HepG2 (cell line): ENCODE measurements around the gene ZNF264. TPM values are rescaled to one million over a fixed set of nuclear protein-coding genes. Genes with fewer than 3 reads are reported as not detected.

Experiments
- ATAC-seq: fragments of 200-7000 bp; cut with Tn5 transposase; 3 replicates; pipeline ENCODE4 v1.9.1; 2020; ENCODE audit warnings: mild to moderate bottlenecking, moderate library complexity
- BruUV-seq: library from RNA; stranded (reverse); fragments of 400-500 nt; replicated peaks from 2 replicates; lab custom pipeline; 2021; lab: Mats Ljungman, UMichigan
- CTCF ChIA-PET: fragments of 300-600 bp; formaldehyde crosslinking; extraction: SDS; loops from one replicate; lab custom pipeline; 2021; ENCODE audit warnings: low total read pairs, inconsistent platforms, low intra/inter-chr PET ratio; lab: Yijun Ruan, JAX
- POLR2A ChIA-PET: fragments of 350-600 bp; sonication (Branson Sonifier 250); formaldehyde crosslinking; loops from one replicate; lab custom pipeline; 2020; ENCODE audit warnings: antibody characterized with exemption, inconsistent platforms; lab: Yijun Ruan, JAX
- DNase-seq: peaks from one replicate; pipeline ENCODE4 v3.0.0-alpha.2; 2015; ENCODE audit warnings: low spot score
- FAIRE-seq: peaks from 3 replicates; lab custom pipeline; 2011; peaks lifted over from hg19 to GRCh38; lab: Jason Lieb, UNC
- H2AFZ ChIP-seq: one replicate; pipeline ENCODE4 v1.6.1; 2011; ENCODE audit warnings: low read length, inconsistent platforms
- H3K27ac ChIP-seq: fragments of 300-600 bp; 3 replicates; pipeline ENCODE4 v1.8.0; 2011; ENCODE audit warnings: mixed run types, mild to moderate bottlenecking, mixed read lengths, low read length, inconsistent platforms; ENCODE audit not compliant: insufficient read depth; ENCODE audit errors: extremely low read length
- H3K27me3 ChIP-seq, 2 experiments: fragments of 200-600 bp in 1 of 2; 2 replicates in 1 of 2; 3 replicates in 1 of 2; pipeline versions ENCODE4 v1.6.0 to v1.8.0; 2011; ENCODE audit warnings: low read length in 2 of 2, mild to moderate bottlenecking in 2 of 2, moderate library complexity in 2 of 2, inconsistent platforms in 1 of 2; ENCODE audit not compliant: insufficient read depth in 2 of 2, control insufficient read depth in 1 of 2
- H3K36me3 ChIP-seq, 2 experiments: fragments of 200-600 bp in 1 of 2; replicated peaks in 1 of 2; 2 replicates in 1 of 2; 3 replicates in 1 of 2; pipeline versions ENCODE4 v1.5.1 to v1.8.0; 2011; ENCODE audit warnings: low read length in 2 of 2, inconsistent platforms in 1 of 2; ENCODE audit not compliant: insufficient read depth in 2 of 2, control insufficient read depth in 1 of 2
- H3K4me1 ChIP-seq: 2 replicates; pipeline ENCODE4 v1.5.1; 2012; ENCODE audit warnings: low read length, inconsistent platforms; ENCODE audit not compliant: insufficient read depth
- H3K4me2 ChIP-seq: 2 replicates; pipeline ENCODE4 v1.6.0; 2011; ENCODE audit warnings: low read depth, low read length, inconsistent platforms
- H3K4me3 ChIP-seq, 3 experiments: fragments of 200-600 bp in 1 of 3; sonication (generic), shearing (Covaris generic) in 1 of 3; replicated peaks in 1 of 3; 2 replicates each; pipeline ENCODE4 v1.5.1; 2011 to 2016; ENCODE audit warnings: low read length in 3 of 3, inconsistent platforms in 2 of 3, low read depth in 2 of 3, mild to moderate bottlenecking in 2 of 3, control low read depth in 1 of 3, mixed read lengths in 1 of 3; ENCODE audit not compliant: insufficient read depth in 1 of 3
- H3K79me2 ChIP-seq: one replicate; pipeline ENCODE4 v1.6.1; 2011; ENCODE audit warnings: low read length, inconsistent platforms; ENCODE audit not compliant: insufficient read depth
- H3K9ac ChIP-seq: 2 replicates; pipeline ENCODE4 v1.6.0; 2011; ENCODE audit warnings: mild to moderate bottlenecking, low read depth, low read length, inconsistent platforms; ENCODE audit not compliant: insufficient read depth
- H3K9me3 ChIP-seq: 2 replicates; pipeline ENCODE4 v1.5.1; 2012; ENCODE audit warnings: mild to moderate bottlenecking, low read length
- H4K20me1 ChIP-seq: 2 replicates; pipeline ENCODE4 v1.6.0; 2011; ENCODE audit warnings: inconsistent platforms, mild to moderate bottlenecking, low read length, moderate library complexity; ENCODE audit not compliant: insufficient read depth
- CBX2 ChIP-seq, 2 experiments: fragments of 200-600 bp in 1 of 2; sonication (generic); formaldehyde crosslinking in 1 of 2; IDR thresholded peaks; 2 replicates each; pipeline versions ENCODE4 v1.7.0 to v1.8.1; 2018 to 2022; ENCODE audit warnings: low read depth in 2 of 2, low read length in 1 of 2, mild to moderate bottlenecking in 1 of 2, missing genetic modification reagents in 1 of 2
- ZNF552 ChIP-seq: sonication (generic); formaldehyde crosslinking; IDR thresholded peaks from 2 replicates; pipeline ENCODE4 v1.9.0; 2022; ENCODE audit warnings: missing genetic modification reagents, mild to moderate bottlenecking, borderline replicate concordance
- ZNF589 ChIP-seq: sonication (generic); formaldehyde crosslinking; conservative IDR thresholded peaks from 2 replicates; pipeline ENCODE4 v1.8.0; 2022; ENCODE audit warnings: mild to moderate bottlenecking, moderate library complexity, missing genetic modification reagents
- ZNF792 ChIP-seq: IDR thresholded peaks from 2 replicates; pipeline ENCODE4 v1.6.1; 2016
- WGBS: methylation state at CpG from one replicate; pipeline ENCODE4 v1.1.6; 2017; ENCODE audit warnings: low lambda C conversion rate; 5-methylcytosine and 5-hydroxymethylcytosine counted together
- in situ Hi-C: cut with HindIII; loops from 2 replicates; pipeline ENCODE4 v1.10.0; 2017; ENCODE audit warnings: low pct_unique_long_range_greater_than_20kb; ENCODE audit not compliant: extremely low pct_ligation_motif_present
- intact Hi-C: fragments of 100-400 bp; cut with micrococcal nuclease; formaldehyde crosslinking; loops from one replicate; pipeline ENCODE4 v1.10.0; 2022; ENCODE audit not compliant: unreplicated experiment
- polyA plus RNA-seq, 8 experiments: library from polyadenylated mRNA; depleted of rRNA in 3 of 8; stranded (reverse) in 7 of 8; unstranded in 1 of 8; fragments of >200 nt; fragmentation: Illumina TruSeq in 4 of 8; extraction: Trizol in 4 of 8; gene quantifications; 2 replicates each; pipeline versions ENCODE4 v1.2.1 to v1.2.3, GENCODE V29; 2011 to 2016; ENCODE audit warnings: low read depth in 4 of 8, missing spikeins in 1 of 8, mixed read lengths in 1 of 8; ENCODE audit not compliant: insufficient read depth in 1 of 8
- total RNA-seq, 5 experiments: library from RNA; depleted of rRNA; stranded (reverse); fragments of >200 nt; fragmentation: Illumina TruSeq; extraction: Trizol; gene quantifications; 2 replicates each; pipeline ENCODE4 v1.2.3, GENCODE V29; 2016; ENCODE audit warnings: low read depth in 1 of 5
- TF ChIP-seq, protein P1 (sequence below): sonication (generic); formaldehyde crosslinking; IDR thresholded peaks from 2 replicates; pipeline ENCODE4 v1.5.0; 2020; ENCODE audit warnings: missing genetic modification reagents
- TF ChIP-seq, protein P2 (sequence below): sonication (generic); formaldehyde crosslinking; IDR thresholded peaks from 2 replicates; pipeline ENCODE4 v1.8.0; 2022; ENCODE audit warnings: mild to moderate bottlenecking, missing genetic modification reagents; ENCODE audit not compliant: insufficient replicate concordance
- TF ChIP-seq, protein P3 (sequence below): sonication (generic); formaldehyde crosslinking; IDR thresholded peaks from 2 replicates; pipeline ENCODE4 v1.5.1; 2020; ENCODE audit warnings: mild to moderate bottlenecking, missing genetic modification reagents
- TF ChIP-seq, protein P4 (sequence below): sonication (generic); formaldehyde crosslinking; IDR thresholded peaks from 2 replicates; pipeline ENCODE4 v1.4.0; 2020; ENCODE audit warnings: missing genetic modification reagents, borderline replicate concordance

The ZNF264 gene
- total and polyA plus RNA-seq, 2 of the 13 experiments (the other 11 are each of a cell fraction or from before 2014, with no cell fraction given) = 3.5 to 17.6 TPM

DNA sequence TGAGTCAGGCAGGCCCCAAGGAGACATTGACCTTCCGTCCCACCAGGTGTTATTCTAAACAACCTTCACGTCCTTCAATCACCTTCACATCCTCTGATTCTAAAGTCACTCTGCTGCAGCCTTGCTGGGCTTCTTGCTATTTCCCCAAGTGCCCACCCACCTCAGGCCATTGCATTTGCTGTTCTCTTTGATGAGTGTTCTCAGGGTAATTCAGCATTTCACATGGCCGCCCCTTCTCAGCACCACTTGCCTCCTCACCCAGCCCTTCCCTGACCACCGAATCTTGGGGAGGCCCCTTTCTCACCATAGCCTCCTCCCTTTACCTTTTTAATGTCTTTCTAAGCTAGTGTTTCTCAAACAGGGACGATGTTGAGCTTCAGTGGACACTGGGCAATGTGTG, 53.8 kb downstream of the ZNF264 start:
- H2AFZ ChIP-seq = no peak overlapping the region
- peaks cover 46% of the 10 kb centered on the region for H3K4me1 ChIP-seq
- 94% methylated on average over 5 of the region's 5 CpGs for WGBS
- ChIA-PET POLR2A (no interaction called here), CTCF (no interaction called here)
- no peak overlapping the region for H3K4me3 ChIP-seq
- FAIRE-seq (no peak), DNase-seq (no peak), ATAC-seq (no peak)
- no peaks in the 10 kb centered on the region for H4K20me1 ChIP-seq
- H3K9me3 ChIP-seq = no peaks in the 10 kb centered on the region
- peak overlapping the region; percentile 26 for H3K27ac ChIP-seq
- no peak overlapping the region for H3K9ac ChIP-seq
- intact Hi-C loops (no loop called here), in situ Hi-C loops (no loop called here)
- H3K36me3 ChIP-seq = peaks cover 9 to 34% of the 10 kb centered on the region in 2 experiments
- H3K79me2 ChIP-seq = peaks cover 29% of the 10 kb centered on the region
- H3K27me3 ChIP-seq = no peaks in the 10 kb centered on the region; a peak in 1 of 5 replicates
- no TSS peak for BruUV-seq
- H3K4me2 ChIP-seq = no peak overlapping the region
- TF ChIP-seq, protein P1, sequence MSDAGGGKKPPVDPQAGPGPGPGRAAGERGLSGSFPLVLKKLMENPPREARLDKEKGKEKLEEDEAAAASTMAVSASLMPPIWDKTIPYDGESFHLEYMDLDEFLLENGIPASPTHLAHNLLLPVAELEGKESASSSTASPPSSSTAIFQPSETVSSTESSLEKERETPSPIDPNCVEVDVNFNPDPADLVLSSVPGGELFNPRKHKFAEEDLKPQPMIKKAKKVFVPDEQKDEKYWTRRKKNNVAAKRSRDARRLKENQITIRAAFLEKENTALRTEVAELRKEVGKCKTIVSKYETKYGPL (CRISPR knock-in tag) = no peak
- TF ChIP-seq ZNF792 (no peak), CBX2 (IDR thresholded peaks at IDR 0.05; ENCODE audit: low read depth, low read length) (no peak), CBX2 (CRISPR knock-in tag; IDR thresholded peaks at IDR 0.05; ENCODE audit: low read depth) (no peak), ZNF589 (CRISPR knock-in tag) (no peak), ZNF552 (CRISPR knock-in tag) (no peak)
- TF ChIP-seq, protein P2, sequence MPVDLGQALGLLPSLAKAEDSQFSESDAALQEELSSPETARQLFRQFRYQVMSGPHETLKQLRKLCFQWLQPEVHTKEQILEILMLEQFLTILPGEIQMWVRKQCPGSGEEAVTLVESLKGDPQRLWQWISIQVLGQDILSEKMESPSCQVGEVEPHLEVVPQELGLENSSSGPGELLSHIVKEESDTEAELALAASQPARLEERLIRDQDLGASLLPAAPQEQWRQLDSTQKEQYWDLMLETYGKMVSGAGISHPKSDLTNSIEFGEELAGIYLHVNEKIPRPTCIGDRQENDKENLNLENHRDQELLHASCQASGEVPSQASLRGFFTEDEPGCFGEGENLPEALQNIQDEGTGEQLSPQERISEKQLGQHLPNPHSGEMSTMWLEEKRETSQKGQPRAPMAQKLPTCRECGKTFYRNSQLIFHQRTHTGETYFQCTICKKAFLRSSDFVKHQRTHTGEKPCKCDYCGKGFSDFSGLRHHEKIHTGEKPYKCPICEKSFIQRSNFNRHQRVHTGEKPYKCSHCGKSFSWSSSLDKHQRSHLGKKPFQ = no peak
- TF ChIP-seq, protein P3, sequence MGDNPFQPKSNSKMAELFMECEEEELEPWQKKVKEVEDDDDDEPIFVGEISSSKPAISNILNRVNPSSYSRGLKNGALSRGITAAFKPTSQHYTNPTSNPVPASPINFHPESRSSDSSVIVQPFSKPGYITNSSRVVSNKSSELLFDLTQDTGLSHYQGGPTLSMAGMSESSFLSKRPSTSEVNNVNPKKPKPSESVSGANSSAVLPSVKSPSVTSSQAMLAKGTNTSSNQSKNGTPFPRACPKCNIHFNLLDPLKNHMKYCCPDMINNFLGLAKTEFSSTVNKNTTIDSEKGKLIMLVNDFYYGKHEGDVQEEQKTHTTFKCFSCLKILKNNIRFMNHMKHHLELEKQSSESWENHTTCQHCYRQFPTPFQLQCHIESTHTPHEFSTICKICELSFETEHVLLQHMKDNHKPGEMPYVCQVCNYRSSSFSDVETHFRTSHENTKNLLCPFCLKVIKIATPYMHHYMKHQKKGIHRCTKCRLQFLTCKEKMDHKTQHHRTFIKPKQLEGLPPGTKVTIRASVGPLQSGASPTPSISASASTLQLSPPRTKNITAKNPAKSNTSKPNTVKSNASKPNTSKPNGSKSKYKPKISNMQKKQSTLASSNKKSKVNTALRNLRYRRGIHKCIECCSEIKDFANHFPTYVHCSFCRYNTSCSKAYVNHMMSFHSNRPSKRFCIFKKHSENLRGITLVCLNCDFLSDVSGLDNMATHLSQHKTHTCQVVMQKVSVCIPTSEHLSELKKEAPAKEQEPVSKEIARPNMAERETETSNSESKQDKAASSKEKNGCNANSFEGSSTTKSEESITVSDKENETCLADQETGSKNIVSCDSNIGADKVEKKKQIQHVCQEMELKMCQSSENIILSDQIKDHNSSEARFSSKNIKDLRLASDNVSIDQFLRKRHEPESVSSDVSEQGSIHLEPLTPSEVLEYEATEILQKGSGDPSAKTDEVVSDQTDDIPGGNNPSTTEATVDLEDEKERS = no peak
- TF ChIP-seq, protein P4, sequence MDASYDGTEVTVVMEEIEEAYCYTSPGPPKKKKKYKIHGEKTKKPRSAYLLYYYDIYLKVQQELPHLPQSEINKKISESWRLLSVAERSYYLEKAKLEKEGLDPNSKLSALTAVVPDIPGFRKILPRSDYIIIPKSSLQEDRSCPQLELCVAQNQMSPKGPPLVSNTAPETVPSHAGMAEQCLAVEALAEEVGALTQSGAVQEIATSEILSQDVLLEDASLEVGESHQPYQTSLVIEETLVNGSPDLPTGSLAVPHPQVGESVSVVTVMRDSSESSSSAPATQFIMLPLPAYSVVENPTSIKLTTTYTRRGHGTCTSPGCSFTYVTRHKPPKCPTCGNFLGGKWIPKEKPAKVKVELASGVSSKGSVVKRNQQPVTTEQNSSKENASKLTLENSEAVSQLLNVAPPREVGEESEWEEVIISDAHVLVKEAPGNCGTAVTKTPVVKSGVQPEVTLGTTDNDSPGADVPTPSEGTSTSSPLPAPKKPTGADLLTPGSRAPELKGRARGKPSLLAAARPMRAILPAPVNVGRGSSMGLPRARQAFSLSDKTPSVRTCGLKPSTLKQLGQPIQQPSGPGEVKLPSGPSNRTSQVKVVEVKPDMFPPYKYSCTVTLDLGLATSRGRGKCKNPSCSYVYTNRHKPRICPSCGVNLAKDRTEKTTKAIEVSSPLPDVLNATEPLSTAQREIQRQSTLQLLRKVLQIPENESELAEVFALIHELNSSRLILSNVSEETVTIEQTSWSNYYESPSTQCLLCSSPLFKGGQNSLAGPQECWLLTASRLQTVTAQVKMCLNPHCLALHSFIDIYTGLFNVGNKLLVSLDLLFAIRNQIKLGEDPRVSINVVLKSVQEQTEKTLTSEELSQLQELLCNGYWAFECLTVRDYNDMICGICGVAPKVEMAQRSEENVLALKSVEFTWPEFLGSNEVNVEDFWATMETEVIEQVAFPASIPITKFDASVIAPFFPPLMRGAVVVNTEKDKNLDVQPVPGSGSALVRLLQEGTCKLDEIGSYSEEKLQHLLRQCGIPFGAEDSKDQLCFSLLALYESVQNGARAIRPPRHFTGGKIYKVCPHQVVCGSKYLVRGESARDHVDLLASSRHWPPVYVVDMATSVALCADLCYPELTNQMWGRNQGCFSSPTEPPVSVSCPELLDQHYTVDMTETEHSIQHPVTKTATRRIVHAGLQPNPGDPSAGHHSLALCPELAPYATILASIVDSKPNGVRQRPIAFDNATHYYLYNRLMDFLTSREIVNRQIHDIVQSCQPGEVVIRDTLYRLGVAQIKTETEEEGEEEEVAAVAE = no peak
